HG03095 (cell line): ENCODE measurements around the gene DXO.
"Not testable (repeated sequence)": the region's sequence is repeated elsewhere in the genome, so short reads cannot be mapped to it uniquely, and the experiment has no call there.

Experiments
- ATAC-seq: cut with Tn5 transposase; IDR thresholded peaks from one replicate; pipeline ENCODE4 v1.9.1; 2021; ENCODE audit warnings: moderate library complexity; ENCODE audit not compliant: unreplicated experiment

DXO gene

GRCh38 chr6:31971993-31972708 is at the start of gene DXO:
DXO (minus strand) TSS chr6:31972138; CDS start chr6:31971675, 463 bp downstream.
- peak; percentile 74 for ATAC-seq

GRCh38 chr6:32014547-32014946 is 42.6 kb upstream of the DXO start, which contains the start of gene C4B:
C4B (plus strand) TSS chr6:32014795; CDS start chr6:32014846, 51 bp downstream.
- ATAC-seq, result not testable (repeated sequence)

GRCh38 chr6:32013738-32014137 is 41.8 kb upstream of the DXO start:
- ATAC-seq, result not testable (repeated sequence)

- ATAC-seq, result not testable (repeated sequence)
Measured at GRCh38 chr6:32012941-32013617, 41.1 kb upstream of the DXO start.

GRCh38 chr6:32010856-32011530 is 39.1 kb upstream of the DXO start:
- ATAC-seq, result not testable (repeated sequence)

GRCh38 chr6:32009537-32009936 is 37.6 kb upstream of the DXO start:
- not testable (repeated sequence) for ATAC-seq

- ATAC-seq, result not testable (repeated sequence)
Measured at GRCh38 chr6:32008616-32009015, 36.7 kb upstream of the DXO start.

GRCh38 chr6:32008037-32008436 is 36.1 kb upstream of the DXO start:
- ATAC-seq, result not testable (repeated sequence)

- ATAC-seq, result not testable (repeated sequence)
Measured at GRCh38 chr6:32007086-32007485, 35.1 kb upstream of the DXO start.

GRCh38 chr6:32005991-32006529 is 34.1 kb upstream of the DXO start:
- ATAC-seq, result not testable (repeated sequence)

- ATAC-seq, result not testable (repeated sequence)
Measured at GRCh38 chr6:32005538-32005880, 33.6 kb upstream of the DXO start.

GRCh38 chr6:32004864-32005537 is 33.1 kb upstream of the DXO start:
- ATAC-seq, result not testable (repeated sequence)

- ATAC-seq, result not testable (repeated sequence)
Measured at GRCh38 chr6:32004393-32004792, 32.5 kb upstream of the DXO start.

- ATAC-seq, result not testable (repeated sequence)
Measured at GRCh38 chr6:32003301-32003700, 31.4 kb upstream of the DXO start.

GRCh38 chr6:32002546-32003268 is 30.8 kb upstream of the DXO start:
- ATAC-seq, result not testable (repeated sequence)

- ATAC-seq, result not testable (repeated sequence)
Measured at GRCh38 chr6:31996385-31996784, 24.4 kb upstream of the DXO start.

- not testable (repeated sequence) for ATAC-seq
Measured at GRCh38 chr6:31994421-31994820, 22.5 kb upstream of the DXO start.

- not testable (repeated sequence) for ATAC-seq
Measured at GRCh38 chr6:31989363-31989762, 17.4 kb upstream of the DXO start.

- not testable (repeated sequence) for ATAC-seq
Measured at GRCh38 chr6:31981744-31982143, 9.8 kb upstream of the DXO start, which contains the start of gene C4A. C4A (plus strand) TSS chr6:31982057; CDS start chr6:31982108, 51 bp downstream.

- ATAC-seq, result not testable (repeated sequence)
Measured at GRCh38 chr6:31980998-31981397, 9.1 kb upstream of the DXO start.
